Measurements from ENCODE around the gene OGG1. TPM values are rescaled to one million over a fixed set of nuclear protein-coding genes. Genes with fewer than 3 reads are reported as not detected.

Gene OGG1
- total and polyA plus RNA-seq, 9 of the 15 experiments (the other 6 are each of a cell fraction or from before 2014, with no cell fraction given): 6.6 to 33.0 (median 24.4) TPM

- Histone ChIP-seq H3K9me1 (ENCODE audit: control insufficient read depth, insufficient read depth, low read length) (no peaks in the 10 kb centered on the region), H3K79me2 (ENCODE audit: control insufficient read depth, insufficient read depth, low read length) (peaks cover 50% of the 10 kb centered on the region), H4K20me1 (replicated peaks; ENCODE audit: control insufficient read depth, insufficient read depth, low read length) (peaks cover 18% of the 10 kb centered on the region), H3K4me1 (replicated peaks in 1 of 2; ENCODE audit: control insufficient read depth in 2 of 2, insufficient read depth in 2 of 2, low read length in 2 of 2) (peaks cover 28 to 29% of the 10 kb centered on the region in 2 experiments), H3K4me3 (peak overlapping the region; percentile 93), H3K27ac (ENCODE audit: extremely low read depth, low read depth, low read length) (peak overlapping the region; percentile 100), H3K4me2 (ENCODE audit: insufficient read depth, low read length) (peak overlapping the region; percentile 91), H3K27me3 (ENCODE audit: control insufficient read depth in 2 of 2, insufficient read depth in 2 of 2, low read length in 2 of 2) (no peaks in the 10 kb centered on the region), H2AFZ (ENCODE audit: low read depth, low read length) (peak overlapping the region; percentile 100), H3K36me3 (ENCODE audit: control insufficient read depth, insufficient read depth, low read length) (peaks cover 43% of the 10 kb centered on the region), H3K9ac (ENCODE audit: insufficient read depth in 1 of 2, low read depth in 2 of 2, low read length in 2 of 2) (peak overlapping the region; percentile 99 to 100), H3K9me3 (replicated peaks; ENCODE audit: control insufficient read depth, insufficient read depth, low read depth, low read length) (no peaks in the 10 kb centered on the region)
- WGBS (ENCODE audit: insufficient coverage, low coverage, missing lambda C conversion rate): 1% methylated on average over 33 of the region's 41 CpGs
- ChIA-PET POLR2A (interaction anchor here (0.6 to 5.9 kb wide), 18 partner anchors 7 to 588 kb away, joined by 3 to 60 read pairs (median 4); partner anchors contain the start of genes ARPC4, OGG1, SEC13 and THUMPD3), CTCF (ENCODE audit: low intra/inter-chr PET ratio) (no interaction called here)
- no TSS peak for BruUV-seq (replicated peaks)
- peak; percentile 54 for ATAC-seq
- no peak for FAIRE-seq
- in situ Hi-C loops (cut with MboI): no loop called here
- intact Hi-C loops (cut with micrococcal nuclease): no loop called here
- DNase-seq (ENCODE audit: extremely low read depth in 1 of 4, low spot score in 3 of 4): peak; percentile 39 to 64 (median 64)
- TF ChIP-seq ZFX (CRISPR knock-in tag; IDR thresholded peaks at IDR 0.05): peak; percentile 43; the same call in 1 of the 2 replicates
- TF ChIP-seq ELF4 (CRISPR knock-in tag; IDR thresholded peaks at IDR 0.05): no peak
- TF ChIP-seq SIN3A (IDR thresholded peaks at IDR 0.05; ENCODE audit: borderline replicate concordance in 2 of 2, control insufficient read depth in 1 of 2, low read depth in 2 of 2, low read length in 2 of 2): peak in 1 of 2 experiments; percentile 60; a peak in 1 of 4 replicates
- TF ChIP-seq CBX1 (IDR thresholded peaks at IDR 0.05; ENCODE audit: low read depth): no peak; the same call in 1 of the 2 replicates
- TF ChIP-seq YY1 (IDR thresholded peaks at IDR 0.05; ENCODE audit: borderline replicate concordance in 1 of 3, control insufficient read depth in 1 of 3, extremely low read depth in 1 of 3, insufficient read depth in 3 of 3, insufficient read length in 1 of 3, insufficient replicate concordance in 2 of 3, low read depth in 1 of 3, low read length in 2 of 3): peak in 1 of 3 experiments; percentile 49
- 0 out of 2 replicates have a peak, but pooled peaks have one; percentile 1 for TF ChIP-seq SPI1 (IDR thresholded peaks at IDR 0.05; ENCODE audit: borderline replicate concordance, low read depth, low read length)
- no peak for TF ChIP-seq ZNF407 (IDR thresholded peaks at IDR 0.05; ENCODE audit: low read depth)
- TF ChIP-seq HMGN3 (IDR thresholded peaks at IDR 0.05; ENCODE audit: borderline replicate concordance, extremely low read depth, insufficient read length, low read depth, low read length): peak; percentile 11
- peak; percentile 77 for TF ChIP-seq CHD1 (IDR thresholded peaks at IDR 0.05; ENCODE audit: low read length)
- no peak for TF ChIP-seq ZNF445 (CRISPR knock-in tag; IDR thresholded peaks at IDR 0.05; ENCODE audit: low read depth)
- no peak for TF ChIP-seq HSF4 (CRISPR knock-in tag; IDR thresholded peaks at IDR 0.05; ENCODE audit: borderline replicate concordance)
- TF ChIP-seq ZFP1 (CRISPR knock-in tag; IDR thresholded peaks at IDR 0.05): no peak
Measured at GRCh38 chr3:9732080-9732739, 17.5 kb upstream of the OGG1 start.
